HG02678 (cell line): ENCODE measurements around the gene ATR.
"Not testable (repeated sequence)": the region's sequence is repeated elsewhere in the genome, so short reads cannot be mapped to it uniquely, and the experiment has no call there.

ENCODE experiments used
- ATAC-seq: cut with Tn5 transposase; IDR thresholded peaks from one replicate; pipeline ENCODE4 v1.9.1; 2021; ENCODE audit warnings: mild to moderate bottlenecking, moderate library complexity; ENCODE audit not compliant: unreplicated experiment

Gene ATR

DNA sequence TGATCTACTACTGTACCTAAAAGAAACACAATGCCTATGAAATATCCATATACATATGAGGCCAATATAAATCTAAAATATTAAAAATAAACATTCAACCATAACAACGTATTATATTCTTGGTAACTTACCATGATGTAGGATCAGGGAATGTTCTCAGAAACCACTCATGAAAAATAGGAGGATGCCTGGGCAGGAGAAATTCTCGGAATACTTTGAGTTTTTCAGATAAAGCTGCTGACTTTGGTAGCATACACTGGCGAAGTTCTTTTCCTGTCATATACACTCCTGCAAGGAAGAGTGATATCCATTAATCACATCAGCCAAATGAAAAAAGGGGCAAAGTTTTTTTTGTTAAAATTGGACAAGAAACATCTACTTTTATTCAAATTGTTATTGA is 119.4 kb downstream of the ATR start:
- ATAC-seq, result no peak

DNA sequence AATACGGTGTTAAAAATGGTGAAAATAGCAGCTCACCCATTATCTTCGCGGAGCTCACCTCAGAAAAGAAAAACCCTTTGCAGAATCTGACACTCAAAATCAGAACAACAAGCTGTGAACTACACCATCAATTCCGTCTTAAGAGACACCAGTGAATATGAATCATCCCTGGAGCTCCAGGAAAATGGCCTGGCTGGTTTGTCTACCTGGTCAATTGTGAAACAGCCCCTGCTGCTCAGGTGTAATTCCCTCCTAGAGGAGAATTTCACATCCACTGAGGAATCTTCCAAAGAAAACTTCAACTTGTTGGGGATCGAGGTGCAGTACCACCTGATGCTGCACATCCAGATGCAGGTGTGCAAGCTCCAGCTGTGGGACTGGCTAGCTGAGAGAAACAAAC is 127.7 kb downstream of the ATR start:
- no peak for ATAC-seq

DNA sequence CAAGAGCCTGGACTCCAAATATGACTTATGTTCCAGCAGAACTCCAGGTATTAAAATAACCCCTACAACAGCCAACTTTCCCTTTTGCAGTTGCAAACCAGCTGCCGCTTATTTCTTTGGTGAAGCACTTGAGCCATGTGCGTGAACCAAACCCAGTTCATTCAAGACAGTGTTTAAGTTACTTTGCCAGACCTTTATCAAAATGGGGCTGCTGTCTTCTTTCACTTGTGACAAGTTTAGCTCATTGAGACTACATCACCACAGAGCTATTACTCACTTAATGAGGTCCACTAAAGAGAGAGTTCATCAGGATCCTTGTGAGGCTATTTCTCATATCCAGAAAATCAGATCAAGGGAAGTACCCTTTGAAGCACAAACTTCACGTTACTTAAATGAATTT is 128.3 kb downstream of the ATR start:
- no peak for ATAC-seq

DNA sequence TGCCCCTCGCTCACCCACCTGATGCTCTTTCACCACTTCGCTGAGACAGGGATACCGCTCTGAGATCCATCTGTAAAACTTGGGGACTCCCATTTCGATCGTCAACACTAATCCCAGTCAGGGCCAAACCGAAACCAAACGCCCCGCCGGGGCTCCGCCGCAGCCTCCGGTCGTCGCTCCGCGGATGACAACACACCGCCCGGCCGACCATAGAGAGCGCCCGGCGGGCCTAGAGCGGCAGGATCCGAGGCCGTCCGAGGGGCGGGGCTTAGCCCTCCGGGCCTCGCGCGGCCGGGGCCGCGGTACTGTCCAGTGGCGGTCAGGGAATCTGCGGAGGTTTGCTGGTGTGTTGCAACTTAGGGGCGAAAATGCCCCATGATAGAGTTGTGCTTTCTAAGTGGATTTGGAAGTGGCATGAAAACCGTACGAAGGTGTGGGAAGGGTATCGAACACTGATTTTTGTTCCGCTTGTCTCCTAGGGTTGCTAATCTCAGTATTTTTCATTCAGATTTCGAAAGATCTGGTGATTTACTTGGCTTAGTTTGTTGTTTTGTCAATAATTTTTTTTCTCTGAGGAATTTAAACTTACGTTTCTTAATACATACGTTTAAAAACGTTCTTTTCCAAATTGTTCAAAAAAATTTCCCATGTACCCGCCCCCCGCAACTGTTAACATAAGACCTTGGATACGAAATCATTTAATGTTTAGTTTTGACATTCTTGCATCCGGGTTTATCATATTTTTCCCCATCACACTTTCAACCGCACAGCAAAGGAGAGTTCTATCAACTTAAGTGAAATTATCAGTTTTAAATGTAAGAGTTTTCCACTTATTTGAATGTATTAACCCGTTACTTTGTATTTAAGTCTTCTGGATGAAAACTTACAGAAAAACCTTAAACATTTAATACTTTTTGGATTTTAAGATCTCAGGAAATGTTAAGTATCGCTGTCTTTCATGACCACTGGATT is 130.4 kb downstream of the ATR start, which contains the start of gene XRN1:
Gene XRN1, minus strand, starts transcription at position 186 of the 972 bp plus-strand sequence. Its CDS starts 93 bp downstream, at position 93.
- peak; percentile 89 for ATAC-seq

DNA sequence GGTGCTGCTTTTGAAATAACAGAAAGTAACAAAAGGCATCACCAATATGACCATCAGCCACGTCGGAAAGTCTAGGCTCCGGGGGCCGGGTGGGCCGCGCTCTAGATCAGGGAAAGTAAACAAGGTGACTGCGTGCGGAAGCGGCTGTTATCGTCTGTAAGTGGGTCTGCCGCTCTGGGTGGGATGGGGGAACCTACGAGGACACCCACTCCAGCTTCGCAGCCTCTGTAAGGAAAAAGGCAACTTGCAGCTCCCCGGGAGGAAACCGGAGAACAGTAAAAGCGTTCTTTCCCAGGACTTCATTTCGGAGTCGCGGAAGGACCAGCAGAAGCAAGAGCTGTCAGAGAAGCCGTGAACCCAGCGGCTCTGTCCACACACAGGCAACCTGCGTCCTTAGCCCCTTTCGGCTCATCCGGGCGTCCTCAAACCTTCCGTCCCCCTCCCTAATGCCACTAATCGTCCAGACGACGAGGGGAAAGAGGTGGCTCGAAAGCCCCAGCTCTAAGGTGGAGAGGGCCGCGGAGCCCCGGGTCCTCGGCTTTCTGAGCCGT is 131.2 kb downstream of the ATR start:
- ATAC-seq, result peak; percentile 22

DNA sequence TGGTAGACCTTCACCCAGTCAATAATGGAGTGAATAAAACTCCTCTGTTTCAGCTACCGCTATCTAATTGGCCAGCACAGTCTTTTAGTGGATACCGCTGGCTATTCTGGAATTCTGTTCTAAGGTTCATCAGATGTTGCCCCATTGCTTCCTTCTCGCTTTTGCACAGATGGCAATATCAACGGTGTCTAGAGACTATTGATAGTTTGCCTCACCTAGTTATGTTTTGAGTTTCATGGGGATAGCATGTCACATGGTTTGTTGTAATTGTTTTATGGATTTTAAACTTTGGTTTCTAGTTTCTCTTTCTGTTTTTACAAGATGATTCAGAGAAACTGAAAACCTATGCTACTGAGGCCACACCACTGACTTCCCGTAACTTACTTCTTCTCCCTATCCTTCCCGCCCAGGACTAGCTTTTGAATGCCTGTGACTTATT is 132.7 kb downstream of the ATR start:
- ATAC-seq, result peak; percentile 51

DNA sequence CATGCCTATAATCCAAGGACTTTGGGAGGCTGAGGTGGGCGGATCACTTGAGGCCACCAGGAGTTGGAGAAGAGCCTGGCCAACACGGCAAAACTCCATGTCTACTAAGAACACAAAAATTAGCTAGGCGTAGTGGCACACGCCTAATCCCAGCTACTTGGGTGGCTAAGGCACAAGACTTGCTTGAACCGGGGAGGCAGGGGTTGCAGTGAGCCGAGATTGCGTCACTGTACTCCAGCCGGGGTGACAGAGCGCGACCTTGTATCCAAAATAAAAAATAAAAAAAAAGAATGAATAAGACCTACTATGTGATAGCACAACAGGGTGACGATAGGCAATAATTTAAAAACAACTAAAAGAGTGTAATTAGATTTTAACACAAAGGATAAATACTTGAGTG is 134.2 kb downstream of the ATR start:
- no peak for ATAC-seq

DNA sequence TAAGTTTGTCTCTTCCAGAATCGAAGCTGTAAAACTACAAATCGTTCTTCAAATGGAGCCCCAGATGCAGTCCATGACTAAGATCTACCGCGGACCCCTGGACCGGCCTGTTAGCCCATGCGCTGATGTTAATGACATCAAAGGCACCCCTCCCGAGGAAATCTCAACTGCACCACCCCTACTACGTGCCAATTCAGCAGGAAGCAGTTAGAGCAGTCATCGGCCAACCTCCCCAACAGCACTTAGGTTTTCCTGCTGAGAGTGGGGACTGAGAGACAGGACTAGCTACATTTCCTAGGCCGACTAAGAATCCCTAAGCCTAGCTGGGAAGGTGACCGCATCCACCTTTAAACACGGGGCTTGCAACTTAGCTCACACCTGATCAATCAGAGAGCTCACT is 135.5 kb downstream of the ATR start:
- not testable (repeated sequence) for ATAC-seq

DNA sequence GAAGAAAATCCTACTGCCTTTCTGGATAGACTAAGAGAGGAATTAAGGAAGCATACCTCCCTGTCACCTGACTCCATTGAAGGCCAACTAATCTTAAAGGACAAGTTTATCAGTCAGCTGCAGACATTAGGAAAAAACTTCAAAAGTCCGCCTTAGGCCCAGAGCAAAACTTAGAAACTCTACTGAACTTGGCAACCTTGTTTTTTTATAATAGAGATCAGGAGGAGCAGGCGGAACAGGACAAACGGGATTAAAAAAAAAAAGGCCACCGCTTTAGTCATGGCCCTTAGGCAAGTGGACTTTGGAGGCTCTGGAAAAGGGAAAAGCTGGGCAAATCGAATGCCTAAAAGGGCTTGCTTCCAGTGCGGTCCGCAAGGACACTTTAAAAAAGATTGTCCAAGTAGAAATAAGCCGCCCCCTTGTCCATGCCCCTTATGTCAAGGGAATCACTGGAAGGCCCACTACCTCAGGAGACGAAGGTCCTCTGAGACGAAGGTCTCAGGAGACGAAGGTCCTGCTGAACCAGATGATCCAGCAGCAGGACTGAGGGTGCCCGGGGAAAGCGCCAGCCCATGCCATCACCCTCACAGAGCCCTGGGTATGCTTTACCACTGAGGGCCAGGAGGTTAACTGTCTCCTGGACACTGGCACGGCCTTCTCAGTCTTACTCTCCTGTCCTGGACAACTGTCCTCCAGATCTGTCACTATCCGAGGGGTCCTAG is 138.9 kb downstream of the ATR start:
- ATAC-seq, result not testable (repeated sequence)

DNA sequence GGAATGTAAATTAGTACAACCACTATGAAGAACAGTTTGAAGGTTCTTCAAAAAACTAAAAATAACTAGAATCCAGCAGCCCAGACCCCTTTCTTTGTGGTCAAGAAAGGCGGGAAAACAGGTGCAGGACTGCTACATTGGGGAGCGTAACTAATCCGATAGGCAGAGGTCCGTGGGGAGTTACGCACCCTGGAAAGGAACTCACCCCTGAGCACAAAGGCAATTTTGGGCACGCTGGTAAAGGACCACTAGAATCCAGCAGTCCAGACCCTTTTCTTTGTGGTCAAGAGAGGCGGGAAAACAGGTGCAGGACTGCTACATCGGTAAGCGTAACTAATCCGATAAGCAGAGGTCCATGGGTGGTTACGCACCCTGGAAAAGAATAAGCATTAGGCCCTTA is 140.4 kb downstream of the ATR start:
- not testable (repeated sequence) for ATAC-seq

DNA sequence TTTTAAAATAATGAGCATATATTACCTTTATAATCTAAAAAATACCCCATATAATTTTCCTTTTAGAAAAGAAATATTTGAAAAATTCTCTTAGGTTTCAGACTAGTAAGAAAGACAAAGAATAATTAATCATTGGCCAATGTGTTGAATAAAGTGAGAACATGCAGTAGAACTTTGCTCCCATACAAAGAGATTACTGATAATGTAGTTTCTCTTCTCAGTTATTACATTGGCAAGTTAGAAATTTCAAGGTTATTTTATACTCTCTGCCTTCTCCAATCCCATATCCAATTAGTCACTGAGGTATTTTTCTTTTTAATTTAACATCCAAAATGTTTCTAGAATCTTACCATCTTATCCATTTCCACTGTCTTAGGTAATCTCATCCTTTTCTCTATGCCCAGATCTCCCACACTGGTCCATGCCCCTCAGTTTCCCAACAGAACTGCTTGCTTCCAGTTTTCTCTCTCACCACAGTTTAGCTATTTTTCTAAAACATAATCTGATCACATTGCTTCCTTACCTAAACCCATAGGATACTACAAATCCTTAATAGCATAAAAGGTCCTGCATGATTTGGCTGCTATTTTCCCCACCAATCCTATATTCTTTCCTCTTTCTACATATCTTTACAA is 141.5 kb downstream of the ATR start:
- no peak for ATAC-seq

DNA sequence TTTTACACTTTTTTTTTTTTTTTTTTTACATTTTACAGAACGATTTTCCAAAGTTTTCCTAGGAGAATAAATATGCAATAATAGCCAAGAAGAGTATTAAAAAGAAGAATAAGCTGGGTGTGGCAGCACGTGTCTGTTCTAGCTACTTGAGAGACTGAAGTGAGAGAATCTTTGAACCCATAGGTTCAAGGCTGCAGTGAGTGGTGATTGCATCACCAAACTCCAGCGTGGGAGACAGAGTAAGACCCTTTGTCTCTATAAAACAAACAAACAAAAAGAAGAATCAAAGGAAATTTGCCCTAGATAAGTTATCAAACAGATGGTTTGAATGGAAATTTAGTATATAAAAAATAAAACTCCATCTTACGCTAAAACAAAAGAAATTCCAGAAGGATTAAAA is 144.0 kb downstream of the ATR start:
- no peak for ATAC-seq

DNA sequence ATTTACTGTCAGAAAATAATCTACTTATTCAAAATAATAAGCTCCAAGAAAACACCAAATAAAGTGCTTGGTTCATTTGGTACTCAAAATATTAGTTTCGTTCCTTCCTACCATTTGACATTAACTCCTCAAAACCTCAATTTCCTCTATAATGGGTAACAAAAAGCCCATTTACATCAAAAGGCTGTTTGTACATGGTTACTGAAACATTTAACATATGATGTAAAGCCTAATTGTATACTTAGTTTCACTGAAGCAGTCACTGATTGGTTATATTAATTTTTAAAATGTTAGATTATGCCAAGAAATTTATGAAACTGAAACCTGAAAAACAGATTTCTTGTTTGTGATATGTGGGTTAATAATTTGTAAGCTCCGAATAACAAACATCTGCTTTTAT is 145.4 kb downstream of the ATR start:
- no peak for ATAC-seq

DNA sequence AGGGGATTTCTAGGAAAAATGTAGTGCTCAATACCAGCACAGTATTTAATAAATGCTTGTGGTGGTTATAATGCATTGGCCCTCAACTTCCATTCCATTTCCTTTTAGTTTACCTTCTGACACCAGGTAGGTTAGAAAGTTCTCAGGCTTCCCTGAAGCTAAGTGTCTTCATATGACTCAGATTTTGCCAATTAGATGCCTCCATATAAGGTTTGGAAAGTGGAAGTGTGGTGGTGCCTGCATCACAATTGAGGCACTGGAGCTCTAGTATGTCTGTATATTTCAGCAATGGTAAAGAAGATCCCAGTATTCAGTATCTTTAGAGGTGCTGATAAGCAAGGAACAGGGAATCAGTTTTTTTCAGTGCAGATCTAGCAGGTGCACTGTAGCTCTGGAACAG is 149.0 kb downstream of the ATR start:
- ATAC-seq, result no peak

DNA sequence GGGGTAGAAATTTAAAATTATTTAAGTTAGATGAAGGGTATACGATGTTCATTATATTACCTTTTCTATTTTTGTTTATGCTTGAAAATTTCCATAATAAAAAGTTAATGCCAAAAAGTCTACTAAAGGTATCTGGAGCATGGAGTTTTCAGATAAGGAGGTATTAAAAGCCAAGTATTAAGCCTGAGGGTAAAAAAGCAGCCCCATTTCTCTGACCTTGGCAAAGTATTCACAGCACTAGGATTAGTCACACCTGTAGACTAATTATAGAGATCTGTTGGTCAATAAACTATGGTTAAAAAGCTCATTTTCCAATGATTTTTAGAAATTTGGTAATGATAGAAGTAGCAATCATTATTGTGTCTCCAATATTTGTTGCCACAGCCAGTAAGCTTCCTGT is 153.8 kb downstream of the ATR start:
- no peak for ATAC-seq

DNA sequence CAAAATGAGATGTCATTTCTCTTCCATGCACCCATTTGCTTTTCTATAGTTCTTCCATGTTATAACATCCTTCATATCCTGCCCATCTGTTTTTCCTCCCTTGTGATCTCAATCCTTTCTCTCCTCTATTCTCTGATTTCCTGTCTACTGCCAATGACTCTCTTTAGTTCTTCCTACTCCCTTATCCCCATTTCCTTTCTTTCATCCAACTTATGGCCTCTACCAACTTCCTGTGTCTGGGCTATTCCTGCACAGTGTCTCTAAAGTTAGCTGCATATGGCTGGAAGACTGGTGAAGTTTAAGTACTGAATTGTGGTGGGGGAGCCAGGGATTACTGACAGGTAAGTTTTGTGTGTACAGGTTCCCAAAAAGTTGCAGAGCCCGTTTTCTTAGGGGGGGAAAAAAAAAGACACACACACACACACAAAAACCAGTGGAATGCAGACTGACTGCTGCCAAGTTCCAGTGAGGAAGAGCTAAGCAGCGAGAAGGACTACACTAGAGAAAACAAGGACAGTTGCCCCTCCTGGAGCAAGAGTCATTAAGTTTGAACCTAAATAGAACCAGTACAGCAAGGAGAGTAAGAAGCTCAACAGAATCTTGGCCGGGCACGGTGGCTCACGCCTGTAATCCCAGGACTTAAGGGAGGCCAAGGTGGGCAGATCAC is 159.5 kb downstream of the ATR start:
- no peak for ATAC-seq

DNA sequence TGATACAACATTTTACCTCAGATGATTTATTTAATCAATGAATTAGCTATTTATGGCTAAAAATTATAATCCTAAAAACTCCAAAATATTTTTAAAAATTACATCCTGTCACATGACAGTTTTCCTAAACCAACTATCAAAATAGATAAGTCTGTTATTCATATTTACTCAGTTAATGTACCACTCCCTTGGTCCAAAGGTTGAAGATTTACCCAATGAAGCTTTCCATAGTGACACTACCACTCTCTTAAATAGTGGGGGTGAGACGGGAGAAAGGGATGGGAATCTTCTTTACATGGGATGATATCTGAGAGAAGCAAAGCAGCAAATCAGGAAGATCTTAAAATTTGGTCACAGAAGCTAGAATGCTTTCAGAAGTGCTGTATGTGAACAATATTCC is 161.2 kb downstream of the ATR start:
- no peak for ATAC-seq

DNA sequence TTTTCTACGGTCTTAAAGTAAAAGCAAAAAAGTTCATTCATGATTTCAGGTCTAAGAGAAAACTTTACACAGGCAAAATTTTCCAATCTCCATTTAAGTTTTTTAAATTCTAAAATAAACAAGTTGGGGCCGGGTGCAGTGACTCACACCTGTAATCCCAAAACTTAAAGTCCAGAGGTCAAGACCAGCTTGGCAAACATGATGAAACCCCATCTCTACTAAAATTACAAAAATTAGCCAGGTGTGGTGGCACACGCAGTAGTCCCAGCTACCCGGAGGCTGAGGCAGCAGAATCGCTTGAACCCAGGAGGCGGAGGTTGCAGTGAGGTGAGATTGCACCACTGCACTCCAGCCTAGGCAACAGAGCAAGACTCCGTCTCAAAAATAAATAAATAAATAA is 178.0 kb downstream of the ATR start:
- not testable (repeated sequence) for ATAC-seq
